Prostate gland (tissue), 2 donors: Measurements from ENCODE around the gene RASA1.

Source experiments
- POLR2A ChIP-seq: fragments of 450-650 bp; IDR thresholded peaks from one replicate; pipeline ENCODE4 v1.6.1; 2016; ENCODE audit warnings: antibody characterized with exemption, mild to moderate bottlenecking
- POLR2AphosphoS5 ChIP-seq: sonication (generic); formaldehyde crosslinking; IDR thresholded peaks from one replicate; pipeline ENCODE4 v1.6.1; 2017; ENCODE audit warnings: antibody characterized with exemption
- TF ChIP-seq, protein P1 (sequence below), 4 experiments: fragments of 200-600 bp in 2 of 4; fragments of 450-650 bp in 2 of 4; sonication (generic) in 2 of 4; IDR thresholded peaks; 1 replicate in 3 of 4; 2 replicates in 1 of 4; pipeline ENCODE4 v1.5.1; 2016 to 2019; ENCODE audit warnings: antibody characterized with exemption in 4 of 4, mild to moderate bottlenecking in 2 of 4, moderate library complexity in 2 of 4

DNA sequence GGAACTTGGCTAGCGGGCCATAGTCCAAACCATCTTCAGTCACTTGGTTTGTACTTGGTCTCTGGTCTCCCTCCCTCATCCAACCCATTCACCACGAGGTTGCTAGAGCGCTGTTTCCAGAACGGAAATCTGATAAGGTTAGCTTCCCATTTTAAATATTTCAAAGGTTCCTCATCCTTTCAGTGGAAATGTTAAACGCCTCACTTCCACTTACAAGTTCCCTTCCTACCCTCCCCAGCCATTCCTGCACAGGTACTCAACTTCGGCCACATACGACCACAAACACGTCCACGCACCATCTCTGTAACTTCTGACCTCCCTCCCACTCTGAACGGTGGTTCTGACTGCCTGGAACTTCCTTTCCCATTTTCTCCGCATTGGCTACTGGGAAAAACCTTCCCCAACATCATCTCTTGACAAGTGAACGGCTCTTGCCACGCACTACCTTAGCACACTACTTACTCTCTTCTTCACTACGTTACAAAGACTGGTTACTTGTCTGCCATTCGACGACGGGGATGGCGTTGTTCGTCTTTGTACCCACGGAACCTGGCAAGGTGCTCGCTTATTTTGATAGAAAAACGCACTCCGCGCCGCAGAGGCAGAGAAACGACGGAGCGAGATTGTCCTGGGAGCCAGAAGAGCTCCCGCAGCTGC lies 144.4 kb downstream of the RASA1 start:
- TF ChIP-seq, protein P1, sequence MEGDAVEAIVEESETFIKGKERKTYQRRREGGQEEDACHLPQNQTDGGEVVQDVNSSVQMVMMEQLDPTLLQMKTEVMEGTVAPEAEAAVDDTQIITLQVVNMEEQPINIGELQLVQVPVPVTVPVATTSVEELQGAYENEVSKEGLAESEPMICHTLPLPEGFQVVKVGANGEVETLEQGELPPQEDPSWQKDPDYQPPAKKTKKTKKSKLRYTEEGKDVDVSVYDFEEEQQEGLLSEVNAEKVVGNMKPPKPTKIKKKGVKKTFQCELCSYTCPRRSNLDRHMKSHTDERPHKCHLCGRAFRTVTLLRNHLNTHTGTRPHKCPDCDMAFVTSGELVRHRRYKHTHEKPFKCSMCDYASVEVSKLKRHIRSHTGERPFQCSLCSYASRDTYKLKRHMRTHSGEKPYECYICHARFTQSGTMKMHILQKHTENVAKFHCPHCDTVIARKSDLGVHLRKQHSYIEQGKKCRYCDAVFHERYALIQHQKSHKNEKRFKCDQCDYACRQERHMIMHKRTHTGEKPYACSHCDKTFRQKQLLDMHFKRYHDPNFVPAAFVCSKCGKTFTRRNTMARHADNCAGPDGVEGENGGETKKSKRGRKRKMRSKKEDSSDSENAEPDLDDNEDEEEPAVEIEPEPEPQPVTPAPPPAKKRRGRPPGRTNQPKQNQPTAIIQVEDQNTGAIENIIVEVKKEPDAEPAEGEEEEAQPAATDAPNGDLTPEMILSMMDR (IDR thresholded peaks at IDR 0.05), result no peak
- no peak for TF ChIP-seq POLR2AphosphoS5
- TF ChIP-seq POLR2A, result no peak
